ENCODE measurements around the gene CYSRT1. TPM values are rescaled to one million over a fixed set of nuclear protein-coding genes. Genes with fewer than 3 reads are reported as not detected.
A peak's percentile ranks its signal among the peaks of the same experiment; 100 is the strongest.

The CYSRT1 gene
- total and polyA plus RNA-seq, 2 donors from 2014 or later: 0.94 to 1.3 TPM

DNA sequence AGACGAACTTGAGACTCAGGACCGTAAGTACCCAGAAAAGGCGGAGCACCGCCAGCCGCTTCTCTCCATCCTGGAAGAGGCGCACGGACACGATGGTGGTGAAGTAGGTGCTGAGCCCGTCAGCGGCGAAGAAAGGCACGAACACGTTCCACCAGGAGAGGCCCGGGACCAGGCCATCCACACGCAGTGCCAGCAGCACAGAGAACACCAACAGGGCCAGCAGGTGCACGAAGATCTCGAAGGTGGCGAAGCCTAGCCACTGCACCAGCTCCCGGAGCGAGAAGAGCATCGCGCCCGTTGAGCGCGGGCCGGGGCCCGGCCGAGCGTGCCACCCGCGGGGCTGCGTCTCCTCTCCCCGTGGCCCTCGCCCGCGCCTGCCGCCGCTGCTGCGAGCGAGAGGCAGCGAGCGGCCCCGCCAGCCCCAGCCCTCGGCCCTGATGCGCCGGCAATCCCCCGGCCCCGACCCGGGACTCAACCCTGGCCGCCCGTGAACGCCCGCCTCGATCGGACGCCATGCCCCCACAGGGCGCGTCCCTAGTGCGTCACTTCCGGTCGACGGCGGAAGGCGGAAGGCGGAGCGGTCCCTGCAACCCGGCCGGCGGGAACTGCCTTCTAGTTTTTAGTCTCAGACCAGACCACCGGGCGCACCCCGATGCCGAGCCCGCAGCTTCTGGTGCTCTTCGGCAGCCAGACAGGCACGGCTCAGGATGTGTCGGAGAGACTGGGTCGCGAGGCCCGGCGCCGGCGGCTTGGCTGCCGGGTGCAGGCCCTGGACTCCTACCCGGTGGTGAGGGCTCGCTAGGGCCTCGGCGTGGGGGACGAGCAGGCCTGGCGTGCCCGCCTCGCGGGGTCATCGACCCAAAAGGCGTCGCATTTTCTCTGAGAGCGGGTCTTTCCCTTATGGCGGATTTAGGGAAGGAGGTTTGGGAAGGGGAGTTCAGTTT, 19.6 kb upstream of the CYSRT1 start, which contains the start of the genes NDOR1 and TMEM203:
Gene NDOR1 (plus strand): TSS at position 575 of the 944 bp plus-strand sequence. CDS start 78 bp downstream, at position 653.
Gene TMEM203 (minus strand): TSS at position 523 of the 944 bp plus-strand sequence. CDS start 234 bp downstream, at position 289.
- FAIRE-seq: no peak
- Histone ChIP-seq H3K4me1 (ENCODE audit: control insufficient read depth in 2 of 3, insufficient read depth in 2 of 3, low read depth in 1 of 3, low read length in 3 of 3) (peaks cover 3 to 37% (median 13%) of the 10 kb centered on the region in 3 donors), H3K36me3 (ENCODE audit: control insufficient read depth in 2 of 3, insufficient read depth in 3 of 3, low read length in 3 of 3) (no peaks in the 10 kb centered on the region)

GRCh38 chr9:137206602-137207001, 18.4 kb upstream of the CYSRT1 start:
- FAIRE-seq: no peak
- TF ChIP-seq, protein P1, sequence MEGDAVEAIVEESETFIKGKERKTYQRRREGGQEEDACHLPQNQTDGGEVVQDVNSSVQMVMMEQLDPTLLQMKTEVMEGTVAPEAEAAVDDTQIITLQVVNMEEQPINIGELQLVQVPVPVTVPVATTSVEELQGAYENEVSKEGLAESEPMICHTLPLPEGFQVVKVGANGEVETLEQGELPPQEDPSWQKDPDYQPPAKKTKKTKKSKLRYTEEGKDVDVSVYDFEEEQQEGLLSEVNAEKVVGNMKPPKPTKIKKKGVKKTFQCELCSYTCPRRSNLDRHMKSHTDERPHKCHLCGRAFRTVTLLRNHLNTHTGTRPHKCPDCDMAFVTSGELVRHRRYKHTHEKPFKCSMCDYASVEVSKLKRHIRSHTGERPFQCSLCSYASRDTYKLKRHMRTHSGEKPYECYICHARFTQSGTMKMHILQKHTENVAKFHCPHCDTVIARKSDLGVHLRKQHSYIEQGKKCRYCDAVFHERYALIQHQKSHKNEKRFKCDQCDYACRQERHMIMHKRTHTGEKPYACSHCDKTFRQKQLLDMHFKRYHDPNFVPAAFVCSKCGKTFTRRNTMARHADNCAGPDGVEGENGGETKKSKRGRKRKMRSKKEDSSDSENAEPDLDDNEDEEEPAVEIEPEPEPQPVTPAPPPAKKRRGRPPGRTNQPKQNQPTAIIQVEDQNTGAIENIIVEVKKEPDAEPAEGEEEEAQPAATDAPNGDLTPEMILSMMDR (IDR thresholded peaks at IDR 0.05; ENCODE audit: borderline replicate concordance, extremely low read depth, insufficient read depth): no peak
- Histone ChIP-seq H3K9me3 (ENCODE audit: control insufficient read depth in 2 of 3, insufficient read depth in 1 of 3, low read length in 3 of 3) (no peaks in the 10 kb centered on the region), H3K27me3 (ENCODE audit: control insufficient read depth, insufficient read depth, low read length) (no peaks in the 10 kb centered on the region), H3K27ac (ENCODE audit: low read depth in 2 of 2, low read length in 2 of 2) (no peak overlapping the region), H3K9ac (ENCODE audit: low read length in 3 of 3) (peak overlapping the region in 1 of 3 donors; percentile 88), H3K36me3 (ENCODE audit: control insufficient read depth in 2 of 3, insufficient read depth in 3 of 3, low read length in 3 of 3) (no peaks in the 10 kb centered on the region), H3K4me3 (ENCODE audit: low read length in 3 of 3) (peak overlapping the region; percentile 73 to 97 (median 78)), H3K4me1 (ENCODE audit: control insufficient read depth in 2 of 3, insufficient read depth in 2 of 3, low read depth in 1 of 3, low read length in 3 of 3) (peaks cover 3 to 30% (median 8%) of the 10 kb centered on the region in 3 donors)
- intact Hi-C loops (cut with DNase I): no loop called here
- DNase-seq: no peak

More for the DNA sequence above, 19.6 kb upstream of the CYSRT1 start, which contains the start of the genes NDOR1 and TMEM203:
- peak within 1 kb of the TSS; percentile 65 to 88 (median 78) for H3K9ac ChIP-seq (ENCODE audit: low read length in 3 of 3)
- no peaks in the 10 kb centered on the region for H3K27me3 ChIP-seq (ENCODE audit: control insufficient read depth, insufficient read depth, low read length)
- intact Hi-C loops (cut with DNase I): no loop called here
- peak; percentile 92 to 97 (median 93) for DNase-seq
- TF ChIP-seq, protein P1 (IDR thresholded peaks at IDR 0.05; ENCODE audit: borderline replicate concordance, extremely low read depth, insufficient read depth): no peak
- H3K9me3 ChIP-seq (ENCODE audit: control insufficient read depth in 2 of 3, insufficient read depth in 1 of 3, low read length in 3 of 3): no peaks in the 10 kb centered on the region
- H3K27ac ChIP-seq (ENCODE audit: low read depth in 2 of 2, low read length in 2 of 2): peak within 1 kb of the TSS; percentile 65 to 71
- peak within 1 kb of the TSS; percentile 91 to 97 (median 94) for H3K4me3 ChIP-seq (ENCODE audit: low read length in 3 of 3)

DNA sequence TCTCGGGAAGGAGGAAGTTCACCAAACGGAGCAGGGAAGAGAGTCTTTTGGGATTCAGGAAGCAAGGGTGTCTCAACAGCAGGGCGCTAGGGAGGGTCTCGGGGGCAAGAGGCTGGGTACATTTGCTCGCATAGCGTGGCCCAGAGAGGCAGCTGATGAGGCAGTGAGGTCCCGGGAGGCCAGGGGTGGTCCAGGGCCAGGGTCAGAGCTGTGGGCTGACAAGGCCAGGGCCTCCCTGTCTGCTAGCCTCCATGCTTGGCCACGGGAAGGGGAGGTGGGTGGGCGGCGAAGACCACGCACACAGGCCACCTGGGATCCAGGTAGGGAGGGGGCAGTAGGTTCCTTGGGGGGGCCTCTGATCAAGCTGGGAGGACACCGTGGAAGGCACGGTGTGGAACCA, 13.4 kb upstream of the CYSRT1 start:
- H3K27me3 ChIP-seq (ENCODE audit: control insufficient read depth, insufficient read depth, low read length): no peaks in the 10 kb centered on the region
- TF ChIP-seq, protein P1 (IDR thresholded peaks at IDR 0.05; ENCODE audit: borderline replicate concordance, extremely low read depth, insufficient read depth): no peak
- H3K36me3 ChIP-seq (ENCODE audit: control insufficient read depth in 2 of 3, insufficient read depth in 3 of 3, low read length in 3 of 3): peaks cover 0 to 2% (median 0%) of the 10 kb centered on the region in 3 donors
- no peaks in the 10 kb centered on the region for H3K9me3 ChIP-seq (ENCODE audit: control insufficient read depth in 2 of 3, insufficient read depth in 1 of 3, low read length in 3 of 3)
- no peak for DNase-seq
- FAIRE-seq: no peak
- H3K4me1 ChIP-seq (ENCODE audit: control insufficient read depth in 2 of 3, insufficient read depth in 2 of 3, low read depth in 1 of 3, low read length in 3 of 3): peaks cover 0 to 5% (median 0%) of the 10 kb centered on the region in 3 donors
- no peak overlapping the region for H3K27ac ChIP-seq (ENCODE audit: low read depth in 2 of 2, low read length in 2 of 2)
- H3K4me3 ChIP-seq (ENCODE audit: low read length in 3 of 3): no peak overlapping the region
- H3K9ac ChIP-seq (ENCODE audit: low read length in 3 of 3): no peak overlapping the region
- intact Hi-C loops (cut with DNase I): no loop called here
